Trophoblast cell (in vitro differentiated cells and primary cell): ENCODE data around the gene LKAAEAR1.
"Not testable (repeated sequence)": the region's sequence is repeated elsewhere in the genome, so short reads cannot be mapped to it uniquely, and the experiment has no call there.

Experiments
- DNase-seq, 2 donors: peaks; one replicate each; pipeline ENCODE4 v3.0.0-alpha.2; 2016
- H2AFZ ChIP-seq: 2 replicates; pipeline ENCODE4 v1.6.1; 2013; ENCODE audit warnings: low read length, moderate library complexity, mild to moderate bottlenecking; ENCODE audit not compliant: insufficient read depth, poor library complexity
- H2AK5ac ChIP-seq: 2 replicates; pipeline ENCODE4 v1.6.1; 2013; ENCODE audit warnings: mild to moderate bottlenecking, low read length
- H2BK120ac ChIP-seq: 2 replicates; pipeline ENCODE4 v1.6.1; 2013; ENCODE audit warnings: low read length, mild to moderate bottlenecking, moderate library complexity; ENCODE audit not compliant: insufficient read depth, poor library complexity
- H2BK12ac ChIP-seq: 2 replicates; pipeline ENCODE4 v1.6.1; 2013; ENCODE audit warnings: mild to moderate bottlenecking, low read length, moderate library complexity
- H2BK5ac ChIP-seq: 2 replicates; pipeline ENCODE4 v1.6.1; 2013; ENCODE audit warnings: low read length, low read depth, moderate library complexity, mild to moderate bottlenecking; ENCODE audit not compliant: poor library complexity
- H3K14ac ChIP-seq: 2 replicates; pipeline ENCODE4 v1.6.1; 2013; ENCODE audit warnings: mild to moderate bottlenecking, low read length
- H3K18ac ChIP-seq: 2 replicates; pipeline ENCODE4 v1.6.1; 2013; ENCODE audit warnings: mild to moderate bottlenecking, low read length
- H3K23ac ChIP-seq: 2 replicates; pipeline ENCODE4 v1.6.1; 2013; ENCODE audit warnings: low read length
- H3K27ac ChIP-seq: 2 replicates; pipeline ENCODE4 v1.5.1; 2013; ENCODE audit warnings: low read depth, mild to moderate bottlenecking, inconsistent platforms, low read length, moderate library complexity
- H3K27me3 ChIP-seq: 2 replicates; pipeline ENCODE4 v1.6.1; 2013; ENCODE audit warnings: inconsistent platforms, mild to moderate bottlenecking, low read length, moderate library complexity; ENCODE audit not compliant: insufficient read depth
- H3K36me3 ChIP-seq, 2 experiments: 1 replicate in 1 of 2; 2 replicates in 1 of 2; pipeline ENCODE4 v1.6.1; 2013; ENCODE audit warnings: low read length in 2 of 2, mild to moderate bottlenecking in 2 of 2, moderate library complexity in 1 of 2; ENCODE audit not compliant: insufficient read depth in 2 of 2, control insufficient read depth in 1 of 2
- H3K4ac ChIP-seq: 2 replicates; pipeline ENCODE4 v1.6.1; 2013; ENCODE audit warnings: low read depth, mild to moderate bottlenecking, low read length, moderate library complexity
- H3K4me1 ChIP-seq, 2 experiments: 1 replicate in 1 of 2; 2 replicates in 1 of 2; pipeline ENCODE4 v1.6.1; 2013; ENCODE audit warnings: low read length in 2 of 2, mild to moderate bottlenecking in 2 of 2, moderate library complexity in 1 of 2; ENCODE audit not compliant: insufficient read depth in 2 of 2, control insufficient read depth in 1 of 2
- H3K4me2 ChIP-seq: 2 replicates; pipeline ENCODE4 v1.6.1; 2013; ENCODE audit warnings: inconsistent platforms, mild to moderate bottlenecking, low read length, moderate library complexity
- H3K4me3 ChIP-seq: 2 replicates; pipeline ENCODE4 v1.5.1; 2013; ENCODE audit warnings: mild to moderate bottlenecking, low read depth, low read length, inconsistent platforms
- H3K79me1 ChIP-seq: one replicate; pipeline ENCODE4 v1.6.1; 2013; ENCODE audit warnings: low read length
- H3K79me2 ChIP-seq: 2 replicates; pipeline ENCODE4 v1.6.1; 2013; ENCODE audit warnings: low read length, mild to moderate bottlenecking; ENCODE audit not compliant: control insufficient read depth, insufficient read depth, poor library complexity
- H3K9ac ChIP-seq: 2 replicates; pipeline ENCODE4 v1.6.1; 2013; ENCODE audit warnings: mild to moderate bottlenecking, low read length
- H3K9me3 ChIP-seq: 2 replicates; pipeline ENCODE4 v1.6.1; 2013; ENCODE audit warnings: low read depth, mild to moderate bottlenecking, control low read depth, inconsistent platforms, low read length; ENCODE audit not compliant: insufficient read depth
- H4K12ac ChIP-seq: 2 replicates; pipeline ENCODE4 v1.6.1; 2013; ENCODE audit warnings: low read depth, mild to moderate bottlenecking, low read length, moderate library complexity
- H4K8ac ChIP-seq: 2 replicates; pipeline ENCODE4 v1.6.1; 2013; ENCODE audit warnings: low read depth, mild to moderate bottlenecking, low read length, moderate library complexity
- H4K91ac ChIP-seq: one replicate; pipeline ENCODE4 v1.6.1; 2013; ENCODE audit warnings: low read depth, mild to moderate bottlenecking, low read length, moderate library complexity
- WGBS: extraction: QIAGEN DNeasy Blood & Tissue Kit; methylation state at CpG from one replicate; pipeline ENCODE4 v1.1.7; 2013; ENCODE audit warnings: missing lambda C conversion rate; ENCODE audit not compliant: insufficient read length, insufficient coverage; ENCODE audit errors: extremely low coverage; 5-methylcytosine and 5-hydroxymethylcytosine counted together

LKAAEAR1 gene

GRCh38 chr20:64129146-64129782, 45.1 kb upstream of the LKAAEAR1 start:
- Histone ChIP-seq H3K27me3 (peaks cover 2% of the 10 kb centered on the region), H3K4me2 (no peak overlapping the region), H3K4me1 (no peaks in the 10 kb centered on the region), H2BK5ac (no peak overlapping the region), H2AK5ac (no peak overlapping the region), H3K9me3 (peaks cover 2% of the 10 kb centered on the region), H2BK120ac (no peak overlapping the region), H4K8ac (no peak overlapping the region), H3K4ac (no peak overlapping the region), H3K27ac (no peak overlapping the region), H2AFZ (no peak overlapping the region), H3K9ac (no peak overlapping the region), H3K14ac (no peak overlapping the region), H4K12ac (no peak overlapping the region), H3K79me2 (no peaks in the 10 kb centered on the region), H2BK12ac (no peak overlapping the region), H3K36me3 (no peaks in the 10 kb centered on the region), H3K79me1 (no peaks in the 10 kb centered on the region), H3K18ac (no peak overlapping the region), H4K91ac (no peak overlapping the region), H3K4me3 (no peak overlapping the region), H3K23ac (no peak overlapping the region)
- WGBS, result no CpG with 5 or more reads among the region's 11 CpGs
- no peak for DNase-seq

GRCh38 chr20:64123517-64123916, 39.3 kb upstream of the LKAAEAR1 start:
- not testable (repeated sequence) for H4K8ac ChIP-seq, H4K91ac ChIP-seq, H4K12ac ChIP-seq, H3K9ac ChIP-seq, DNase-seq, H3K79me2 ChIP-seq, H2AK5ac ChIP-seq, H3K27ac ChIP-seq, H3K14ac ChIP-seq, H3K27me3 ChIP-seq, H3K9me3 ChIP-seq, H3K36me3 ChIP-seq, H3K4me3 ChIP-seq, H3K23ac ChIP-seq, H3K79me1 ChIP-seq, H2BK12ac ChIP-seq, H3K4ac ChIP-seq, H2BK5ac ChIP-seq, H2BK120ac ChIP-seq, H2AFZ ChIP-seq, H3K4me1 ChIP-seq, H3K4me2 ChIP-seq, H3K18ac ChIP-seq
- no CpG with 5 or more reads among the region's 11 CpGs for WGBS

GRCh38 chr20:64122927-64123326, 38.7 kb upstream of the LKAAEAR1 start:
- H2AK5ac ChIP-seq, H3K4me2 ChIP-seq, H3K18ac ChIP-seq, H4K8ac ChIP-seq, H3K36me3 ChIP-seq, H3K27me3 ChIP-seq, H3K9ac ChIP-seq, H2BK5ac ChIP-seq, H3K79me1 ChIP-seq, H2AFZ ChIP-seq, H4K91ac ChIP-seq, H3K27ac ChIP-seq, H3K23ac ChIP-seq, H2BK120ac ChIP-seq, H4K12ac ChIP-seq, H3K4me3 ChIP-seq, H2BK12ac ChIP-seq, H3K9me3 ChIP-seq, H3K14ac ChIP-seq, H3K4me1 ChIP-seq, H3K4ac ChIP-seq, DNase-seq, H3K79me2 ChIP-seq: not testable (repeated sequence)
- no CpG with 5 or more reads among the region's 11 CpGs for WGBS

- Histone ChIP-seq H4K8ac (no peak overlapping the region), H3K4me1 (peaks cover 0 to 2% of the 10 kb centered on the region in 2 experiments), H2AFZ (no peak overlapping the region), H2AK5ac (no peak overlapping the region), H2BK120ac (no peak overlapping the region), H3K4me2 (no peak overlapping the region), H3K18ac (no peak overlapping the region), H4K91ac (no peak overlapping the region), H3K79me2 (no peaks in the 10 kb centered on the region), H3K4ac (no peak overlapping the region), H3K79me1 (no peaks in the 10 kb centered on the region), H2BK12ac (no peak overlapping the region), H3K36me3 (no peaks in the 10 kb centered on the region), H3K27ac (no peak overlapping the region), H3K9me3 (peaks cover 1% of the 10 kb centered on the region), H3K14ac (no peak overlapping the region), H3K23ac (no peak overlapping the region), H3K9ac (no peak overlapping the region), H3K4me3 (no peak overlapping the region), H2BK5ac (no peak overlapping the region), H4K12ac (no peak overlapping the region), H3K27me3 (no peaks in the 10 kb centered on the region)
- whole genome bisulfite sequencing, result no CpG with 5 or more reads among the region's 12 CpGs
- no peak for DNase-seq
Observed at GRCh38 chr20:64121586-64121985, 37.4 kb upstream of the LKAAEAR1 start.
